HepG2 (cell line): ENCODE measurements around the gene FLYWCH1. TPM values are rescaled to one million over a fixed set of nuclear protein-coding genes. Genes with fewer than 3 reads are reported as not detected.
A peak's percentile ranks its signal among the peaks of the same experiment; 100 is the strongest.

Experiments
- DMAP1 ChIP-seq: IDR thresholded peaks from 2 replicates; pipeline ENCODE4 v1.6.1; 2016
- HMG20A ChIP-seq: IDR thresholded peaks from 2 replicates; pipeline ENCODE4 v1.6.1; 2016; ENCODE audit warnings: borderline replicate concordance
- KAT7 ChIP-seq: IDR thresholded peaks from 2 replicates; pipeline ENCODE4 v1.6.1; 2018; ENCODE audit warnings: borderline replicate concordance, missing compliant biosample characterization
- KLF11 ChIP-seq: IDR thresholded peaks from 2 replicates; pipeline ENCODE4 v1.6.1; 2016; ENCODE audit warnings: missing compliant biosample characterization
- MED13 ChIP-seq: sonication (generic); formaldehyde crosslinking; IDR thresholded peaks from 2 replicates; pipeline ENCODE4 v1.5.0; 2020; ENCODE audit warnings: missing genetic modification reagents
- REPIN1 ChIP-seq: sonication (generic); formaldehyde crosslinking; IDR thresholded peaks from 2 replicates; pipeline ENCODE4 v1.8.0; 2022; ENCODE audit warnings: missing genetic modification reagents, low read depth, mild to moderate bottlenecking, borderline replicate concordance
- SMARCE1 ChIP-seq: fragments of 450-650 bp; IDR thresholded peaks from 2 replicates; pipeline ENCODE4 v1.6.1; 2017; ENCODE audit warnings: borderline replicate concordance
- THAP11 ChIP-seq: IDR thresholded peaks from 2 replicates; pipeline ENCODE4 v1.6.1; 2016; ENCODE audit warnings: missing biosample characterization, missing genetic modification reagents
- THRA ChIP-seq: sonication (generic); formaldehyde crosslinking; IDR thresholded peaks from 2 replicates; pipeline ENCODE4 v1.4.0; 2020; ENCODE audit warnings: missing genetic modification reagents, borderline replicate concordance
- TOPORS ChIP-seq: sonication (generic); formaldehyde crosslinking; IDR thresholded peaks from 2 replicates; pipeline ENCODE4 v1.8.0; 2023; ENCODE audit warnings: mild to moderate bottlenecking, missing genetic modification reagents
- XRCC5 ChIP-seq: fragments of 200-400 bp; formaldehyde crosslinking; optimal IDR thresholded peaks from 2 replicates; pipeline ENCODE3; 2017; ENCODE audit warnings: mild to moderate bottlenecking, low read length
- ZFYVE20 ChIP-seq: sonication (generic); formaldehyde crosslinking; IDR thresholded peaks from 2 replicates; pipeline ENCODE4 v1.8.0; 2023; ENCODE audit warnings: low read depth, mild to moderate bottlenecking, moderate library complexity, missing genetic modification reagents, borderline replicate concordance
- polyA plus RNA-seq, 8 experiments: library from polyadenylated mRNA; depleted of rRNA in 3 of 8; stranded (reverse) in 7 of 8; unstranded in 1 of 8; fragments of >200 nt; fragmentation: Illumina TruSeq in 4 of 8; extraction: Trizol in 4 of 8; gene quantifications; 2 replicates each; pipeline versions ENCODE4 v1.2.1 to v1.2.3, GENCODE V29; 2011 to 2016; ENCODE audit warnings: low read depth in 4 of 8, missing spikeins in 1 of 8, mixed read lengths in 1 of 8; ENCODE audit not compliant: insufficient read depth in 1 of 8
- total RNA-seq, 5 experiments: library from RNA; depleted of rRNA; stranded (reverse); fragments of >200 nt; fragmentation: Illumina TruSeq; extraction: Trizol; gene quantifications; 2 replicates each; pipeline ENCODE4 v1.2.3, GENCODE V29; 2016; ENCODE audit warnings: low read depth in 1 of 5
- TF ChIP-seq, protein P1 (sequence below): IDR thresholded peaks from 2 replicates; pipeline ENCODE4 v1.6.1; 2012; ENCODE audit warnings: low read depth, low read length, improper control_type of control experiment
- TF ChIP-seq, protein P2 (sequence below): sonication (generic); formaldehyde crosslinking; conservative IDR thresholded peaks from 2 replicates; pipeline ENCODE4 v1.8.0; 2022; ENCODE audit warnings: low read depth, missing genetic modification reagents
- TF ChIP-seq, protein P3 (sequence below): sonication (generic); formaldehyde crosslinking; IDR thresholded peaks from 2 replicates; pipeline ENCODE4 v1.5.0; 2020; ENCODE audit warnings: mild to moderate bottlenecking, missing genetic modification reagents, borderline replicate concordance

FLYWCH1 gene
- total and polyA plus RNA-seq, 2 of the 13 experiments (the other 11 are each of a cell fraction or from before 2014, with no cell fraction given), result 7.3 to 12.4 TPM

GRCh38 chr16:2882650-2883457 is 28.9 kb upstream of the FLYWCH1 start, which contains the start of gene FLYWCH2 (continued):
- no peak for TF ChIP-seq KLF11 (CRISPR knock-in tag)
- TF ChIP-seq, protein P1, sequence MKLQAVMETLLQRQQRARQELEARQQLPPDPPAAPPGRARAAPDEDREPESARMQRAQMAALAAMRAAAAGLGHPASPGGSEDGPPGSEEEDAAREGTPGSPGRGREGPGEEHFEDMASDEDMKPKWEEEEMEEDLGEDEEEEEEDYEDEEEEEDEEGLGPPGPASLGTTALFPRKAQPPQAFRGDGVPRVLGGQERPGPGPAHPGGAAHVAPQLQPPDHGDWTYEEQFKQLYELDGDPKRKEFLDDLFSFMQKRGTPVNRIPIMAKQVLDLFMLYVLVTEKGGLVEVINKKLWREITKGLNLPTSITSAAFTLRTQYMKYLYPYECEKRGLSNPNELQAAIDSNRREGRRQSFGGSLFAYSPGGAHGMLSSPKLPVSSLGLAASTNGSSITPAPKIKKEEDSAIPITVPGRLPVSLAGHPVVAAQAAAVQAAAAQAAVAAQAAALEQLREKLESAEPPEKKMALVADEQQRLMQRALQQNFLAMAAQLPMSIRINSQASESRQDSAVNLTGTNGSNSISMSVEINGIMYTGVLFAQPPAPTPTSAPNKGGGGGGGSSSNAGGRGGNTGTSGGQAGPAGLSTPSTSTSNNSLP, result no peak
- TF ChIP-seq REPIN1 (CRISPR knock-in tag), result no peak
- TF ChIP-seq KAT7, result peak; percentile 89; the same call in 1 of the 2 replicates
- peak; percentile 99 for TF ChIP-seq THRA (CRISPR knock-in tag)
- no peak for TF ChIP-seq SMARCE1
- TF ChIP-seq XRCC5, result peak; percentile 31
- TF ChIP-seq, protein P2, sequence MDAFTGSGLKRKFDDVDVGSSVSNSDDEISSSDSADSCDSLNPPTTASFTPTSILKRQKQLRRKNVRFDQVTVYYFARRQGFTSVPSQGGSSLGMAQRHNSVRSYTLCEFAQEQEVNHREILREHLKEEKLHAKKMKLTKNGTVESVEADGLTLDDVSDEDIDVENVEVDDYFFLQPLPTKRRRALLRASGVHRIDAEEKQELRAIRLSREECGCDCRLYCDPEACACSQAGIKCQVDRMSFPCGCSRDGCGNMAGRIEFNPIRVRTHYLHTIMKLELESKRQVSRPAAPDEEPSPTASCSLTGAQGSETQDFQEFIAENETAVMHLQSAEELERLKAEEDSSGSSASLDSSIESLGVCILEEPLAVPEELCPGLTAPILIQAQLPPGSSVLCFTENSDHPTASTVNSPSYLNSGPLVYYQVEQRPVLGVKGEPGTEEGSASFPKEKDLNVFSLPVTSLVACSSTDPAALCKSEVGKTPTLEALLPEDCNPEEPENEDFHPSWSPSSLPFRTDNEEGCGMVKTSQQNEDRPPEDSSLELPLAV (CRISPR knock-in tag), result no peak
- TF ChIP-seq THAP11 (CRISPR knock-in tag), result peak; percentile 29
- peak; percentile 68; the same call in 1 of the 2 replicates for TF ChIP-seq MED13 (CRISPR knock-in tag)
- no peak for TF ChIP-seq DMAP1 (CRISPR knock-in tag)
- TF ChIP-seq ZFYVE20, result no peak
- no peak for TF ChIP-seq TOPORS (CRISPR knock-in tag)
- TF ChIP-seq, protein P3, sequence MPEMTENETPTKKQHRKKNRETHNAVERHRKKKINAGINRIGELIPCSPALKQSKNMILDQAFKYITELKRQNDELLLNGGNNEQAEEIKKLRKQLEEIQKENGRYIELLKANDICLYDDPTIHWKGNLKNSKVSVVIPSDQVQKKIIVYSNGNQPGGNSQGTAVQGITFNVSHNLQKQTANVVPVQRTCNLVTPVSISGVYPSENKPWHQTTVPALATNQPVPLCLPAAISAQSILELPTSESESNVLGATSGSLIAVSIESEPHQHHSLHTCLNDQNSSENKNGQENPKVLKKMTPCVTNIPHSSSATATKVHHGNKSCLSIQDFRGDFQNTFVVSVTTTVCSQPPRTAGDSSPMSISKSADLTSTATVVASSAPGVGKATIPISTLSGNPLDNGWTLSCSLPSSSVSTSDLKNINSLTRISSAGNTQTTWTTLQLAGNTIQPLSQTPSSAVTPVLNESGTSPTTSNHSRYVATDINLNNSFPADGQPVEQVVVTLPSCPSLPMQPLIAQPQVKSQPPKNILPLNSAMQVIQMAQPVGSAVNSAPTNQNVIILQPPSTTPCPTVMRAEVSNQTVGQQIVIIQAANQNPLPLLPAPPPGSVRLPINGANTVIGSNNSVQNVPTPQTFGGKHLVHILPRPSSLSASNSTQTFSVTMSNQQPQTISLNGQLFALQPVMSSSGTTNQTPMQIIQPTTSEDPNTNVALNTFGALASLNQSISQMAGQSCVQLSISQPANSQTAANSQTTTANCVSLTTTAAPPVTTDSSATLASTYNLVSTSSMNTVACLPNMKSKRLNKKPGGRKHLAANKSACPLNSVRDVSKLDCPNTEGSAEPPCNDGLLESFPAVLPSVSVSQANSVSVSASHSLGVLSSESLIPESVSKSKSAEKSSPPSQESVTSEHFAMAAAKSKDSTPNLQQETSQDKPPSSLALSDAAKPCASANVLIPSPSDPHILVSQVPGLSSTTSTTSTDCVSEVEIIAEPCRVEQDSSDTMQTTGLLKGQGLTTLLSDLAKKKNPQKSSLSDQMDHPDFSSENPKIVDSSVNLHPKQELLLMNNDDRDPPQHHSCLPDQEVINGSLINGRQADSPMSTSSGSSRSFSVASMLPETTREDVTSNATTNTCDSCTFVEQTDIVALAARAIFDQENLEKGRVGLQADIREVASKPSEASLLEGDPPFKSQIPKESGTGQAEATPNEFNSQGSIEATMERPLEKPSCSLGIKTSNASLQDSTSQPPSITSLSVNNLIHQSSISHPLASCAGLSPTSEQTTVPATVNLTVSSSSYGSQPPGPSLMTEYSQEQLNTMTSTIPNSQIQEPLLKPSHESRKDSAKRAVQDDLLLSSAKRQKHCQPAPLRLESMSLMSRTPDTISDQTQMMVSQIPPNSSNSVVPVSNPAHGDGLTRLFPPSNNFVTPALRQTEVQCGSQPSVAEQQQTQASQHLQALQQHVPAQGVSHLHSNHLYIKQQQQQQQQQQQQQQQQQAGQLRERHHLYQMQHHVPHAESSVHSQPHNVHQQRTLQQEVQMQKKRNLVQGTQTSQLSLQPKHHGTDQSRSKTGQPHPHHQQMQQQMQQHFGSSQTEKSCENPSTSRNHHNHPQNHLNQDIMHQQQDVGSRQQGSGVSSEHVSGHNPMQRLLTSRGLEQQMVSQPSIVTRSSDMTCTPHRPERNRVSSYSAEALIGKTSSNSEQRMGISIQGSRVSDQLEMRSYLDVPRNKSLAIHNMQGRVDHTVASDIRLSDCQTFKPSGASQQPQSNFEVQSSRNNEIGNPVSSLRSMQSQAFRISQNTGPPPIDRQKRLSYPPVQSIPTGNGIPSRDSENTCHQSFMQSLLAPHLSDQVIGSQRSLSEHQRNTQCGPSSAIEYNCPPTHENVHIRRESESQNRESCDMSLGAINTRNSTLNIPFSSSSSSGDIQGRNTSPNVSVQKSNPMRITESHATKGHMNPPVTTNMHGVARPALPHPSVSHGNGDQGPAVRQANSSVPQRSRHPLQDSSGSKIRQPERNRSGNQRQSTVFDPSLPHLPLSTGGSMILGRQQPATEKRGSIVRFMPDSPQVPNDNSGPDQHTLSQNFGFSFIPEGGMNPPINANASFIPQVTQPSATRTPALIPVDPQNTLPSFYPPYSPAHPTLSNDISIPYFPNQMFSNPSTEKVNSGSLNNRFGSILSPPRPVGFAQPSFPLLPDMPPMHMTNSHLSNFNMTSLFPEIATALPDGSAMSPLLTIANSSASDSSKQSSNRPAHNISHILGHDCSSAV (CRISPR knock-in tag), result no peak
- TF ChIP-seq HMG20A (CRISPR knock-in tag), result no peak
